Psoas muscle (tissue), 8 donors: ENCODE data around the gene MIS12. TPM values are rescaled to one million over a fixed set of nuclear protein-coding genes. Genes with fewer than 3 reads are reported as not detected.

ENCODE experiments used
- ATAC-seq, 4 donors: fragments of 200-7000 bp; cut with Tn5 transposase; one replicate each; pipeline ENCODE4 v1.9.1; 2020; ENCODE audit warnings: moderate library complexity in 3 of 4, mild to moderate bottlenecking in 2 of 4
- DNase-seq, 2 donors: peaks; one replicate each; pipeline ENCODE4 v3.0.0-alpha.2; 2020
- H3K27ac ChIP-seq: fragments of 200-600 bp; one replicate; pipeline ENCODE4 v1.8.0; 2022
- H3K27me3 ChIP-seq, 3 donors: fragments of 200-600 bp in 1 of 3; one replicate each; pipeline versions ENCODE4 v1.6.1 to v1.8.0; 2013 to 2022; ENCODE audit warnings: low read length in 2 of 3, mild to moderate bottlenecking in 2 of 3, moderate library complexity in 1 of 3; ENCODE audit not compliant: insufficient read depth in 3 of 3
- H3K36me3 ChIP-seq, 2 donors: fragments of 200-600 bp in 1 of 2; one replicate each; pipeline versions ENCODE4 v1.6.1 to v1.8.0; 2013 to 2022; ENCODE audit warnings: low read depth in 1 of 2, mild to moderate bottlenecking in 1 of 2, moderate library complexity in 1 of 2; ENCODE audit not compliant: insufficient read depth in 1 of 2
- H3K4me1 ChIP-seq: fragments of 200-600 bp; one replicate; pipeline ENCODE4 v1.8.0; 2022
- H3K4me3 ChIP-seq: fragments of 200-600 bp; one replicate; pipeline ENCODE4 v1.8.0; 2022; ENCODE audit warnings: mild to moderate bottlenecking
- H3K9me3 ChIP-seq: fragments of 200-600 bp; one replicate; pipeline ENCODE4 v1.8.0; 2022
- CTCF ChIP-seq: fragments of 200-600 bp; IDR thresholded peaks from one replicate; pipeline ENCODE4 v1.8.0; 2022; ENCODE audit warnings: antibody characterized with exemption
- WGBS, 3 donors: extraction: QIAGEN DNeasy Blood & Tissue Kit; methylation state at CpG; one replicate each; pipeline versions ENCODE4 v1.1.6 to v1.1.7; 2013; 5-methylcytosine and 5-hydroxymethylcytosine counted together
- intact Hi-C, 2 donors: fragments of 100-400 bp; cut with DNase I; formaldehyde crosslinking; loops; one replicate each; pipeline versions ENCODE4 v1.11.0 to v1.14.2; 2022
- polyA plus RNA-seq, 3 donors: library from polyadenylated mRNA; stranded (reverse); fragments of 200-250 nt; gene quantifications; one replicate each; pipeline ENCODE4 v1.2.3, GENCODE V29; 2013
- total RNA-seq, 4 donors: library from RNA; stranded (reverse); fragmentation: NEBNext Ultra II Directional in 2 of 4; extraction: Animal tissue kit (Norgen Biotek cat#: 25700) in 2 of 4; gene quantifications; one replicate each; pipeline versions ENCODE4 v1.2.1 to v1.2.4, GENCODE V29; 2021 to 2023
- donor health status: healthy with polysubstance abuse.
- donor health status: DM: no; HTN: no; CAD: no; lungs with moderate emphysema.
- donor health status: Bipolar disorder and iron deficiency.
- donor health status: healthy.
- donor health status: DM: yes; HTN: yes; CAD: no.
- donor health status: DM: no; HTN: no; CAD: no.
- donor health status: DM: no; HTN: no; CAD: no.
- donor health status: DM: yes; HTN: yes; CAD: no.

The MIS12 gene
- total and polyA plus RNA-seq, 7 donors = 11.1 to 28.9 (median 17.0) TPM

- WGBS, 3 donors = 49 to 54% (median 54%) methylated on average over 4 of the region's 4 CpGs
- intact Hi-C loops = no loop called here
Observed at GRCh38 chr17:5508810-5509209, 22.4 kb downstream of the MIS12 start.

GRCh38 chr17:5509482-5509881 is 23.1 kb downstream of the MIS12 start:
- no peak for ATAC-seq
- Histone ChIP-seq H3K9me3 (no peaks in the 10 kb centered on the region), H3K27me3 (no peaks in the 10 kb centered on the region), H3K4me3 (no peak overlapping the region), H3K36me3 (no peaks in the 10 kb centered on the region), H3K4me1 (no peaks in the 10 kb centered on the region), H3K27ac (no peak overlapping the region)
- 85 to 89% (median 87%) methylated on average over 8 of the region's 8 CpGs for WGBS, 3 donors
- TF ChIP-seq CTCF = no peak
- intact Hi-C loops = no loop called here
- DNase-seq = no peak

More at GRCh38 chr17:5508810-5509209, 22.4 kb downstream of the MIS12 start:
- Histone ChIP-seq H3K9me3 (no peaks in the 10 kb centered on the region), H3K4me1 (no peaks in the 10 kb centered on the region), H3K36me3 (no peaks in the 10 kb centered on the region), H3K27me3 (no peaks in the 10 kb centered on the region), H3K27ac (no peak overlapping the region), H3K4me3 (no peak overlapping the region)
- no peak for DNase-seq
- no peak for TF ChIP-seq CTCF
- no peak for ATAC-seq

- ATAC-seq = no peak
- H3K4me1 ChIP-seq = no peaks in the 10 kb centered on the region
- intact Hi-C loops = no loop called here
- TF ChIP-seq CTCF = no peak
- no peaks in the 10 kb centered on the region for H3K27me3 ChIP-seq
- no peaks in the 10 kb centered on the region for H3K36me3 ChIP-seq
- WGBS, 3 donors = 84 to 92% (median 85%) methylated on average over 8 of the region's 8 CpGs
- H3K27ac ChIP-seq = no peak overlapping the region
- H3K9me3 ChIP-seq = no peaks in the 10 kb centered on the region
- H3K4me3 ChIP-seq = no peak overlapping the region
- no peak for DNase-seq
Observed at GRCh38 chr17:5510771-5511170, 24.4 kb downstream of the MIS12 start.

- DNase-seq = no peak
- 49 to 63% (median 63%) methylated on average over 17 of the region's 17 CpGs for WGBS, 3 donors
- no peak for TF ChIP-seq CTCF
- no peaks in the 10 kb centered on the region for H3K9me3 ChIP-seq
- H3K27me3 ChIP-seq = no peaks in the 10 kb centered on the region
- H3K4me1 ChIP-seq = peaks cover 8% of the 10 kb centered on the region
- ATAC-seq = no peak
- no peaks in the 10 kb centered on the region for H3K36me3 ChIP-seq
- H3K27ac ChIP-seq = no peak overlapping the region
- no peak overlapping the region for H3K4me3 ChIP-seq
- intact Hi-C loops = no loop called here
Observed at GRCh38 chr17:5511401-5512225, 25.2 kb downstream of the MIS12 start.

- no peak for DNase-seq
- Histone ChIP-seq H3K9me3 (no peaks in the 10 kb centered on the region), H3K4me1 (peaks cover 8% of the 10 kb centered on the region), H3K36me3 (no peaks in the 10 kb centered on the region), H3K4me3 (no peak overlapping the region), H3K27me3 (no peaks in the 10 kb centered on the region), H3K27ac (no peak overlapping the region)
- ATAC-seq = no peak
- intact Hi-C loops = no loop called here
- no peak for TF ChIP-seq CTCF
- WGBS, 3 donors = 77 to 81% (median 78%) methylated on average over 7 of the region's 7 CpGs
Observed at GRCh38 chr17:5513628-5514027, 27.3 kb downstream of the MIS12 start.
